Caco-2 (cell line): ENCODE results near the gene PEX14. TPM values are rescaled to one million over a fixed set of nuclear protein-coding genes. Genes with fewer than 3 reads are reported as not detected.

Source experiments
- BruUV-seq: library from RNA; stranded (reverse); fragments of 400-500 nt; replicated peaks from 2 replicates; lab custom pipeline; 2021; lab: Mats Ljungman, UMichigan
- CTCF ChIA-PET: fragments of 300-600 bp; sonication (Branson Sonifier 250); formaldehyde crosslinking; loops from one replicate; lab custom pipeline; 2022; ENCODE audit warnings: antibody characterized with exemption; lab: Charles Lee
- POLR2A ChIA-PET: fragments of 300-600 bp; sonication (Branson Sonifier 250); formaldehyde crosslinking; loops from one replicate; lab custom pipeline; 2022; ENCODE audit warnings: antibody characterized with exemption; lab: Charles Lee
- DNase-seq, 2 experiments: peaks; one replicate each; pipeline versions ENCODE4 v3.0.0 to v3.0.0-alpha.2; 2020 to 2022
- H3K27me3 ChIP-seq: replicated peaks from 2 replicates; pipeline ENCODE4 v1.6.0; 2011; ENCODE audit warnings: low read length; ENCODE audit not compliant: control insufficient read depth, insufficient read depth
- H3K36me3 ChIP-seq: 2 replicates; pipeline ENCODE4 v1.5.1; 2011; ENCODE audit warnings: low read length; ENCODE audit not compliant: control insufficient read depth, insufficient read depth
- H3K4me1 ChIP-seq: fragments of 250-450 bp; sonication (Bioruptor Pico); 2 replicates; pipeline ENCODE4 v1.5.1; 2020; ENCODE audit warnings: mild to moderate bottlenecking
- H3K4me3 ChIP-seq: 2 replicates; pipeline ENCODE4 v1.5.1; 2011; ENCODE audit warnings: low read depth, mild to moderate bottlenecking, control low read depth, low read length
- H3K9me3 ChIP-seq: fragments of 250-450 bp; sonication (Bioruptor Pico); 2 replicates; pipeline ENCODE4 v1.5.1; 2020; ENCODE audit warnings: mild to moderate bottlenecking, moderate library complexity
- H3K27ac Mint-ChIP-seq: one replicate; pipeline ENCODE4 v1.8.0; 2022; ENCODE audit warnings: mixed read lengths; ENCODE audit not compliant: unreplicated experiment
- H3K27me3 Mint-ChIP-seq: one replicate; pipeline ENCODE4 v1.8.0; 2022; ENCODE audit warnings: mixed read lengths; ENCODE audit not compliant: insufficient read depth, unreplicated experiment
- H3K36me3 Mint-ChIP-seq: one replicate; pipeline ENCODE4 v1.8.0; 2022; ENCODE audit warnings: mild to moderate bottlenecking, mixed read lengths; ENCODE audit not compliant: insufficient read depth, unreplicated experiment
- H3K4me1 Mint-ChIP-seq: one replicate; pipeline ENCODE4 v1.8.0; 2022; ENCODE audit warnings: low read depth, mixed read lengths; ENCODE audit not compliant: unreplicated experiment
- H3K4me3 Mint-ChIP-seq: one replicate; pipeline ENCODE4 v1.8.0; 2022; ENCODE audit warnings: mild to moderate bottlenecking, moderate library complexity, mixed read lengths; ENCODE audit not compliant: unreplicated experiment
- H3K9me3 Mint-ChIP-seq: one replicate; pipeline ENCODE4 v1.8.0; 2022; ENCODE audit warnings: mixed read lengths; ENCODE audit not compliant: unreplicated experiment
- intact Hi-C: fragments of 100-400 bp; cut with micrococcal nuclease; formaldehyde crosslinking; loops from one replicate; pipeline ENCODE4 v1.10.0; 2022; ENCODE audit not compliant: unreplicated experiment
- total RNA-seq: library from RNA; stranded (reverse); gene quantifications from 2 replicates; pipeline ENCODE4 v1.2.3, GENCODE V29; 2022
- TF ChIP-seq, protein P1 (sequence below), 2 experiments: fragments of 200-600 bp in 1 of 2; IDR thresholded peaks; 1 replicate in 1 of 2; 2 replicates in 1 of 2; pipeline versions ENCODE4 v1.5.1 to v1.8.0; 2011 to 2022; ENCODE audit warnings: antibody characterized with exemption in 1 of 2, control low read depth in 1 of 2, inconsistent platforms in 1 of 2, low read depth in 1 of 2, low read length in 1 of 2, mild to moderate bottlenecking in 1 of 2, moderate library complexity in 1 of 2; ENCODE audit not compliant: insufficient read depth in 1 of 2, severe bottlenecking in 1 of 2, unreplicated experiment in 1 of 2

PEX14 gene
- total RNA-seq, 1 experiment from 2014 or later, result 22.2 TPM

- intact Hi-C loops, result no loop called here
- DNase-seq, result no peak
- no peaks in the 10 kb centered on the region for H3K4me1 ChIP-seq
- no peaks in the 10 kb centered on the region for H3K4me1 Mint-ChIP-seq
- no peaks in the 10 kb centered on the region for H3K9me3 ChIP-seq
- H3K27me3 ChIP-seq, result no peaks in the 10 kb centered on the region
- no TSS peak for BruUV-seq
- ChIA-PET CTCF (no interaction called here), POLR2A (no interaction called here)
- no peaks in the 10 kb centered on the region for H3K9me3 Mint-ChIP-seq
- no peak overlapping the region for H3K4me3 Mint-ChIP-seq
- TF ChIP-seq, protein P1, sequence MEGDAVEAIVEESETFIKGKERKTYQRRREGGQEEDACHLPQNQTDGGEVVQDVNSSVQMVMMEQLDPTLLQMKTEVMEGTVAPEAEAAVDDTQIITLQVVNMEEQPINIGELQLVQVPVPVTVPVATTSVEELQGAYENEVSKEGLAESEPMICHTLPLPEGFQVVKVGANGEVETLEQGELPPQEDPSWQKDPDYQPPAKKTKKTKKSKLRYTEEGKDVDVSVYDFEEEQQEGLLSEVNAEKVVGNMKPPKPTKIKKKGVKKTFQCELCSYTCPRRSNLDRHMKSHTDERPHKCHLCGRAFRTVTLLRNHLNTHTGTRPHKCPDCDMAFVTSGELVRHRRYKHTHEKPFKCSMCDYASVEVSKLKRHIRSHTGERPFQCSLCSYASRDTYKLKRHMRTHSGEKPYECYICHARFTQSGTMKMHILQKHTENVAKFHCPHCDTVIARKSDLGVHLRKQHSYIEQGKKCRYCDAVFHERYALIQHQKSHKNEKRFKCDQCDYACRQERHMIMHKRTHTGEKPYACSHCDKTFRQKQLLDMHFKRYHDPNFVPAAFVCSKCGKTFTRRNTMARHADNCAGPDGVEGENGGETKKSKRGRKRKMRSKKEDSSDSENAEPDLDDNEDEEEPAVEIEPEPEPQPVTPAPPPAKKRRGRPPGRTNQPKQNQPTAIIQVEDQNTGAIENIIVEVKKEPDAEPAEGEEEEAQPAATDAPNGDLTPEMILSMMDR (IDR thresholded peaks at IDR 0.05; ENCODE audit: insufficient read depth in 1 of 2, low read depth in 1 of 2, low read length in 1 of 2, severe bottlenecking in 1 of 2, unreplicated experiment in 1 of 2), result no peak
- H3K36me3 Mint-ChIP-seq, result peaks cover 18% of the 10 kb centered on the region
- H3K4me3 ChIP-seq, result no peak overlapping the region
- H3K36me3 ChIP-seq, result no peaks in the 10 kb centered on the region
- H3K27ac Mint-ChIP-seq, result no peak overlapping the region
- no peaks in the 10 kb centered on the region for H3K27me3 Mint-ChIP-seq
Measured at GRCh38 chr1:10541286-10541685, 66.5 kb downstream of the PEX14 start.

DNA sequence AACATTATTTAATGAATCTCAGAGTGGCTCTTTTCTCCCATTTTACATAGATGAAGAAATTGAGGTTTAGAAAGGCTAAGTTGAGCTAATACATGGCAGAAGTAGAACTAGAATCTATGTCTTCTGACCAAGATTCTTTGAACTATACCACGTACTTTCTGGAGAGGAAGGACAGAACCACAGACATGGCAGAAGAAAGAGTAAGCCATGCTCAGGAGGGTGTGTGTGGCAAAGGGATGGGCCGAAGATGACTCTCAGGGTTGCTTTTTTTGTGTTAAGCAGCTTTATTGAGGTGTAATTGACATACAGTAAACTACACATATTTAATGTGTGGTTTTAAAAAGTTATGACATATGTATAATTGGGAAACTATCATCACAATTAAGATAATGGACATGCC lies 69.5 kb downstream of the PEX14 start:
- no peak for DNase-seq
- H3K4me1 Mint-ChIP-seq, result no peaks in the 10 kb centered on the region
- no peaks in the 10 kb centered on the region for H3K27me3 Mint-ChIP-seq
- no peaks in the 10 kb centered on the region for H3K9me3 Mint-ChIP-seq
- Histone ChIP-seq H3K4me3 (no peak overlapping the region), H3K4me1 (no peaks in the 10 kb centered on the region), H3K9me3 (no peaks in the 10 kb centered on the region), H3K27me3 (no peaks in the 10 kb centered on the region), H3K36me3 (no peaks in the 10 kb centered on the region)
- ChIA-PET CTCF (interaction anchor here (0.6 kb wide), 1 partner anchor 57 kb away, joined by 8 read pairs; no protein-coding TSS in a partner anchor), POLR2A (no interaction called here)
- peaks cover 5% of the 10 kb centered on the region for H3K36me3 Mint-ChIP-seq
- TF ChIP-seq, protein P1 (IDR thresholded peaks at IDR 0.05; ENCODE audit: insufficient read depth in 1 of 2, low read depth in 1 of 2, low read length in 1 of 2, severe bottlenecking in 1 of 2, unreplicated experiment in 1 of 2), result no peak
- H3K4me3 Mint-ChIP-seq, result no peak overlapping the region
- BruUV-seq, result no TSS peak
- intact Hi-C loops, result no loop called here
- H3K27ac Mint-ChIP-seq, result no peak overlapping the region

GRCh38 chr1:10546896-10547295 lies 72.1 kb downstream of the PEX14 start:
- ChIA-PET CTCF (no interaction called here), POLR2A (no interaction called here)
- intact Hi-C loops, result no loop called here

More at GRCh38 chr1:10546896-10547295, 72.1 kb downstream of the PEX14 start:
- no peaks in the 10 kb centered on the region for H3K27me3 ChIP-seq
- TF ChIP-seq, protein P1 (IDR thresholded peaks at IDR 0.05; ENCODE audit: insufficient read depth in 1 of 2, low read depth in 1 of 2, low read length in 1 of 2, severe bottlenecking in 1 of 2, unreplicated experiment in 1 of 2), result no peak
- no TSS peak for BruUV-seq
- H3K36me3 ChIP-seq, result no peaks in the 10 kb centered on the region
- no peak for DNase-seq
- Mint-ChIP-seq H3K4me3 (no peak overlapping the region), H3K27ac (no peak overlapping the region), H3K9me3 (no peaks in the 10 kb centered on the region), H3K27me3 (no peaks in the 10 kb centered on the region), H3K36me3 (peaks cover 5% of the 10 kb centered on the region), H3K4me1 (peaks cover 7% of the 10 kb centered on the region)
- H3K4me1 ChIP-seq, result peaks cover 18% of the 10 kb centered on the region; the same call in 1 of the 2 replicates
- H3K4me3 ChIP-seq, result no peak overlapping the region
- H3K9me3 ChIP-seq, result no peaks in the 10 kb centered on the region
